Measurements from ENCODE around the gene B9D1.
A peak's percentile ranks its signal among the peaks of the same experiment; 100 is the strongest.

The B9D1 gene

GRCh38 chr17:19335951-19336631 is 26.4 kb downstream of the B9D1 start:
- no peak for DNase-seq

- DNase-seq: no peak
Observed at GRCh38 chr17:19334331-19334730, 28.2 kb downstream of the B9D1 start.

- DNase-seq: no peak
Observed at GRCh38 chr17:19333736-19334290, 28.7 kb downstream of the B9D1 start.

- DNase-seq: no peak
Observed at GRCh38 chr17:19333132-19333440, 29.4 kb downstream of the B9D1 start.

GRCh38 chr17:19332371-19333131 is 30.0 kb downstream of the B9D1 start:
- no peak for DNase-seq

GRCh38 chr17:19331543-19332245 is 30.8 kb downstream of the B9D1 start:
- DNase-seq: no peak

- peak; percentile 95 for DNase-seq
Observed at GRCh38 chr17:19331134-19331533, 31.4 kb downstream of the B9D1 start.

GRCh38 chr17:19330271-19330670 is 32.3 kb downstream of the B9D1 start:
- DNase-seq: no peak

- DNase-seq: no peak
Observed at GRCh38 chr17:19329839-19330238, 32.7 kb downstream of the B9D1 start.

- no peak for DNase-seq
Observed at GRCh38 chr17:19329136-19329535, 33.4 kb downstream of the B9D1 start.

GRCh38 chr17:19328441-19329061 is 34.0 kb downstream of the B9D1 start:
- no peak for DNase-seq

GRCh38 chr17:19327031-19327783 is 35.3 kb downstream of the B9D1 start:
- DNase-seq: peak; percentile 90

GRCh38 chr17:19325542-19325941 is 37.0 kb downstream of the B9D1 start:
- DNase-seq: no peak

GRCh38 chr17:19322861-19323260 is 39.7 kb downstream of the B9D1 start:
- DNase-seq: no peak

- no peak for DNase-seq
Observed at GRCh38 chr17:19322129-19322505, 40.4 kb downstream of the B9D1 start.

GRCh38 chr17:19321481-19322128 is 40.9 kb downstream of the B9D1 start:
- DNase-seq: no peak

GRCh38 chr17:19320876-19321275 is 41.6 kb downstream of the B9D1 start:
- no peak for DNase-seq

- DNase-seq: no peak
Observed at GRCh38 chr17:19319771-19320505, 42.6 kb downstream of the B9D1 start.

GRCh38 chr17:19318611-19319010 is 43.9 kb downstream of the B9D1 start:
- DNase-seq: no peak

GRCh38 chr17:19317359-19318095 is 45.0 kb downstream of the B9D1 start:
- peak; percentile 91 for DNase-seq

Measured in kidney glomerular epithelial cell (primary cell).